NT2/D1 (cell line): ENCODE data around the gene PLA2G4A.
A peak's percentile ranks its signal among the peaks of the same experiment; 100 is the strongest.

Source experiments
- DNase-seq: peaks from one replicate; pipeline ENCODE4 v3.0.0-alpha.2; 2011; ENCODE audit warnings: low read depth, low spot score
- H3K27me3 ChIP-seq: 2 replicates; pipeline ENCODE4 v1.6.0; 2011; ENCODE audit warnings: mild to moderate bottlenecking; ENCODE audit not compliant: insufficient read length, insufficient read depth
- H3K36me3 ChIP-seq: 2 replicates; pipeline ENCODE4 v1.6.1; 2011; ENCODE audit warnings: mild to moderate bottlenecking, low read length, mixed read lengths; ENCODE audit not compliant: insufficient read depth, insufficient read length
- H3K4me1 ChIP-seq: 2 replicates; pipeline ENCODE4 v1.5.1; 2011; ENCODE audit not compliant: insufficient read depth, insufficient read length
- H3K4me3 ChIP-seq: 2 replicates; pipeline ENCODE4 v1.5.1; 2011; ENCODE audit warnings: low read depth; ENCODE audit not compliant: insufficient read length
- H3K9ac ChIP-seq: 2 replicates; pipeline ENCODE4 v1.6.0; 2011; ENCODE audit warnings: low read depth; ENCODE audit not compliant: insufficient read length
- H3K9me3 ChIP-seq: 2 replicates; pipeline ENCODE4 v1.5.1; 2011; ENCODE audit warnings: mild to moderate bottlenecking, low read length; ENCODE audit not compliant: insufficient read depth
- SUZ12 ChIP-seq: IDR thresholded peaks from 2 replicates; pipeline ENCODE4 v1.6.1; 2011; ENCODE audit not compliant: insufficient read length, insufficient read depth; ENCODE audit errors: extremely low read depth
- YY1 ChIP-seq: IDR thresholded peaks from 2 replicates; pipeline ENCODE4 v1.6.1; 2011; ENCODE audit not compliant: insufficient read length, insufficient read depth
- ZNF274 ChIP-seq: IDR thresholded peaks from 2 replicates; pipeline ENCODE4 v1.6.1; 2011; ENCODE audit warnings: mild to moderate bottlenecking, low read depth, low read length

Gene PLA2G4A

GRCh38 chr1:186828611-186829454 is at the start of gene PLA2G4A:
PLA2G4A (plus strand) TSS chr1:186828949; CDS start chr1:186854355, 25,406 bp downstream.
- TF ChIP-seq ZNF274 = no peak
- TF ChIP-seq YY1 = no peak
- TF ChIP-seq SUZ12 = no peak
- no peaks in the 10 kb centered on the region for H3K9me3 ChIP-seq
- peak; percentile 44 for DNase-seq
- peak within 1 kb of the TSS; percentile 70 for H3K9ac ChIP-seq
- H3K4me1 ChIP-seq = no peaks in the 10 kb centered on the region
- no peaks in the 10 kb centered on the region for H3K36me3 ChIP-seq
- H3K27me3 ChIP-seq = no peaks in the 10 kb centered on the region
- peak within 1 kb of the TSS; percentile 50 for H3K4me3 ChIP-seq

GRCh38 chr1:186780076-186780475 is 48.7 kb upstream of the PLA2G4A start:
- Histone ChIP-seq H3K4me3 (no peak overlapping the region), H3K9me3 (no peaks in the 10 kb centered on the region), H3K27me3 (no peaks in the 10 kb centered on the region), H3K36me3 (no peaks in the 10 kb centered on the region), H3K9ac (no peak overlapping the region), H3K4me1 (no peaks in the 10 kb centered on the region)
- TF ChIP-seq ZNF274 = no peak
- no peak for TF ChIP-seq SUZ12
- no peak for TF ChIP-seq YY1
- DNase-seq = no peak

GRCh38 chr1:186781730-186782129 is 47.0 kb upstream of the PLA2G4A start:
- no peak for DNase-seq
- no peaks in the 10 kb centered on the region for H3K36me3 ChIP-seq
- no peaks in the 10 kb centered on the region for H3K27me3 ChIP-seq
- no peak for TF ChIP-seq YY1
- no peak for TF ChIP-seq SUZ12
- TF ChIP-seq ZNF274 = no peak
- no peak overlapping the region for H3K9ac ChIP-seq
- H3K9me3 ChIP-seq = no peaks in the 10 kb centered on the region
- no peaks in the 10 kb centered on the region for H3K4me1 ChIP-seq
- H3K4me3 ChIP-seq = no peak overlapping the region

- H3K9ac ChIP-seq = no peak overlapping the region
- no peak overlapping the region for H3K4me3 ChIP-seq
- no peaks in the 10 kb centered on the region for H3K36me3 ChIP-seq
- no peaks in the 10 kb centered on the region for H3K9me3 ChIP-seq
- no peaks in the 10 kb centered on the region for H3K4me1 ChIP-seq
- DNase-seq = no peak
- no peak for TF ChIP-seq SUZ12
- TF ChIP-seq ZNF274 = no peak
- no peak for TF ChIP-seq YY1
- no peaks in the 10 kb centered on the region for H3K27me3 ChIP-seq
Observed at GRCh38 chr1:186782791-186783190, 46.0 kb upstream of the PLA2G4A start.

- Histone ChIP-seq H3K9ac (no peak overlapping the region), H3K36me3 (no peaks in the 10 kb centered on the region), H3K27me3 (no peaks in the 10 kb centered on the region), H3K9me3 (no peaks in the 10 kb centered on the region), H3K4me3 (no peak overlapping the region), H3K4me1 (no peaks in the 10 kb centered on the region)
- TF ChIP-seq YY1 (no peak), ZNF274 (no peak), SUZ12 (no peak)
- DNase-seq = no peak
Observed at GRCh38 chr1:186783193-186783592, 45.6 kb upstream of the PLA2G4A start.

GRCh38 chr1:186785503-186785902 is 43.2 kb upstream of the PLA2G4A start:
- H3K4me1 ChIP-seq = no peaks in the 10 kb centered on the region
- TF ChIP-seq ZNF274 (no peak), SUZ12 (no peak), YY1 (no peak)
- no peak for DNase-seq
- no peak overlapping the region for H3K9ac ChIP-seq
- no peaks in the 10 kb centered on the region for H3K9me3 ChIP-seq
- H3K27me3 ChIP-seq = no peaks in the 10 kb centered on the region
- no peak overlapping the region for H3K4me3 ChIP-seq
- no peaks in the 10 kb centered on the region for H3K36me3 ChIP-seq

GRCh38 chr1:186790101-186790500 is 38.6 kb upstream of the PLA2G4A start:
- TF ChIP-seq ZNF274 (no peak), SUZ12 (no peak), YY1 (no peak)
- H3K4me3 ChIP-seq = no peak overlapping the region
- H3K27me3 ChIP-seq = no peaks in the 10 kb centered on the region
- H3K4me1 ChIP-seq = no peaks in the 10 kb centered on the region
- no peaks in the 10 kb centered on the region for H3K36me3 ChIP-seq
- no peaks in the 10 kb centered on the region for H3K9me3 ChIP-seq
- no peak overlapping the region for H3K9ac ChIP-seq
- no peak for DNase-seq
